Measurements from ENCODE around the gene PRDX5.

PRDX5 gene

GRCh38 chr11:64330888-64331287 is 13.0 kb downstream of the PRDX5 start:
- TF ChIP-seq MAX (IDR thresholded peaks at IDR 0.05) (no peak), TEAD4 (IDR thresholded peaks at IDR 0.05) (no peak), ZBTB7A (IDR thresholded peaks at IDR 0.05; ENCODE audit: low read depth) (no peak), NFIC (IDR thresholded peaks at IDR 0.05) (no peak), TAF1 (IDR thresholded peaks at IDR 0.05; ENCODE audit: low read depth) (no peak), CREB1 (IDR thresholded peaks at IDR 0.05; ENCODE audit: low read depth) (no peak), REST (IDR thresholded peaks at IDR 0.05; ENCODE audit: low read depth) (no peak), YY1 (IDR thresholded peaks at IDR 0.05; ENCODE audit: low read depth) (no peak), EP300 (IDR thresholded peaks at IDR 0.05; ENCODE audit: borderline replicate concordance) (no peak), USF1 (IDR thresholded peaks at IDR 0.05) (no peak), FOXM1 (IDR thresholded peaks at IDR 0.05; ENCODE audit: borderline replicate concordance, low read depth) (no peak), RAD21 (IDR thresholded peaks at IDR 0.05; ENCODE audit: low read depth) (no peak), TCF12 (IDR thresholded peaks at IDR 0.05; ENCODE audit: low read depth) (no peak), EGR1 (IDR thresholded peaks at IDR 0.05) (no peak), CEBPB (IDR thresholded peaks at IDR 0.05) (no peak)

- no peak for TF ChIP-seq CREB1 (IDR thresholded peaks at IDR 0.05; ENCODE audit: low read depth)
- TF ChIP-seq RAD21 (IDR thresholded peaks at IDR 0.05; ENCODE audit: low read depth), result peak; percentile 63
- TF ChIP-seq TCF12 (IDR thresholded peaks at IDR 0.05; ENCODE audit: low read depth), result peak; percentile 81
- TF ChIP-seq EGR1 (IDR thresholded peaks at IDR 0.05), result no peak
- no peak for TF ChIP-seq TEAD4 (IDR thresholded peaks at IDR 0.05)
- peak; percentile 31 for TF ChIP-seq MAX (IDR thresholded peaks at IDR 0.05)
- TF ChIP-seq TAF1 (IDR thresholded peaks at IDR 0.05; ENCODE audit: low read depth), result no peak
- no peak for TF ChIP-seq FOXM1 (IDR thresholded peaks at IDR 0.05; ENCODE audit: borderline replicate concordance, low read depth)
- TF ChIP-seq NFIC (IDR thresholded peaks at IDR 0.05), result peak; percentile 83
- no peak for TF ChIP-seq CEBPB (IDR thresholded peaks at IDR 0.05)
- TF ChIP-seq EP300 (IDR thresholded peaks at IDR 0.05; ENCODE audit: borderline replicate concordance), result no peak
- TF ChIP-seq USF1 (IDR thresholded peaks at IDR 0.05), result peak; percentile 25; the same call in 1 of the 2 replicates
- TF ChIP-seq ZBTB7A (IDR thresholded peaks at IDR 0.05; ENCODE audit: low read depth), result peak; percentile 71
- no peak for TF ChIP-seq YY1 (IDR thresholded peaks at IDR 0.05; ENCODE audit: low read depth)
- no peak for TF ChIP-seq REST (IDR thresholded peaks at IDR 0.05; ENCODE audit: low read depth)
Observed at GRCh38 chr11:64331569-64332371, 13.8 kb downstream of the PRDX5 start.

GRCh38 chr11:64333556-64333955 is 15.6 kb downstream of the PRDX5 start:
- TF ChIP-seq EGR1 (IDR thresholded peaks at IDR 0.05), result no peak
- TF ChIP-seq ZBTB7A (IDR thresholded peaks at IDR 0.05; ENCODE audit: low read depth), result no peak
- no peak for TF ChIP-seq TCF12 (IDR thresholded peaks at IDR 0.05; ENCODE audit: low read depth)
- TF ChIP-seq CEBPB (IDR thresholded peaks at IDR 0.05), result no peak
- no peak for TF ChIP-seq USF1 (IDR thresholded peaks at IDR 0.05)
- no peak for TF ChIP-seq NFIC (IDR thresholded peaks at IDR 0.05)
- no peak for TF ChIP-seq YY1 (IDR thresholded peaks at IDR 0.05; ENCODE audit: low read depth)

- TF ChIP-seq USF1 (IDR thresholded peaks at IDR 0.05), result no peak; the same call in 1 of the 2 replicates
- TF ChIP-seq TAF1 (IDR thresholded peaks at IDR 0.05; ENCODE audit: low read depth), result no peak
- TF ChIP-seq CEBPB (IDR thresholded peaks at IDR 0.05), result peak; percentile 99
- peak; percentile 89 for TF ChIP-seq EGR1 (IDR thresholded peaks at IDR 0.05)
- TF ChIP-seq CREB1 (IDR thresholded peaks at IDR 0.05; ENCODE audit: low read depth), result no peak
- TF ChIP-seq TCF12 (IDR thresholded peaks at IDR 0.05; ENCODE audit: low read depth), result peak; percentile 89
- peak; percentile 44; the same call in 1 of the 2 replicates for TF ChIP-seq NFIC (IDR thresholded peaks at IDR 0.05)
- TF ChIP-seq REST (IDR thresholded peaks at IDR 0.05; ENCODE audit: low read depth), result no peak
- peak; percentile 91 for TF ChIP-seq ZBTB7A (IDR thresholded peaks at IDR 0.05; ENCODE audit: low read depth)
- TF ChIP-seq YY1 (IDR thresholded peaks at IDR 0.05; ENCODE audit: low read depth), result no peak; the same call in 1 of the 2 replicates
- peak; percentile 78; the same call in 1 of the 2 replicates for TF ChIP-seq EP300 (IDR thresholded peaks at IDR 0.05; ENCODE audit: borderline replicate concordance)
- TF ChIP-seq FOXM1 (IDR thresholded peaks at IDR 0.05; ENCODE audit: borderline replicate concordance, low read depth), result no peak
- peak; percentile 89 for TF ChIP-seq TEAD4 (IDR thresholded peaks at IDR 0.05)
- no peak for TF ChIP-seq RAD21 (IDR thresholded peaks at IDR 0.05; ENCODE audit: low read depth)
- peak; percentile 84 for TF ChIP-seq MAX (IDR thresholded peaks at IDR 0.05)
Observed at GRCh38 chr11:64334764-64335735, 17.1 kb downstream of the PRDX5 start.
